HCT116 (cell line): Measurements from ENCODE around the gene CSN3. TPM values are rescaled to one million over a fixed set of nuclear protein-coding genes. Genes with fewer than 3 reads are reported as not detected.

Experiments used
- ATAC-seq: fragments of 200-7000 bp; cut with Tn5 transposase; 2 replicates; pipeline ENCODE4 v1.9.1; 2020; ENCODE audit warnings: mild to moderate bottlenecking, moderate library complexity
- BruUV-seq: library from RNA; stranded (reverse); fragments of 400-500 nt; replicated peaks from 2 replicates; lab custom pipeline; 2021; lab: Mats Ljungman, UMichigan
- CTCF ChIA-PET: fragments of 300-600 bp; sonication (Branson Sonifier 250); formaldehyde crosslinking; loops from one replicate; lab custom pipeline; 2021; ENCODE audit warnings: antibody characterized with exemption; lab: Charles Lee
- POLR2A ChIA-PET: fragments of 300-600, 350-600 bp; sonication (Branson Sonifier 250); formaldehyde crosslinking; loops from one replicate; lab custom pipeline; 2021; ENCODE audit warnings: antibody characterized with exemption; lab: Charles Lee
- RAD21 ChIA-PET, 2 experiments: fragments of 300-600 bp; sonication (Branson Sonifier 250); formaldehyde crosslinking; loops; one replicate each; lab custom pipeline; 2023; ENCODE audit warnings: low total read pairs in 2 of 2; ENCODE audit not compliant: uncharacterized antibody in 2 of 2, unreplicated experiment in 2 of 2, low non-redundant PET in 1 of 2; lab: Charles Lee
- DNase-seq: peaks from one replicate; pipeline ENCODE4 v3.0.0-alpha.2; 2010; ENCODE audit warnings: low read depth, low spot score
- H2AFZ ChIP-seq: fragments of 200-600 bp; shearing (Covaris generic), sonication (generic); 2 replicates; pipeline ENCODE4 v1.6.1; 2017; ENCODE audit warnings: low read depth, mixed run types, mixed read lengths, antibody characterized with exemption, low read length; ENCODE audit not compliant: poor library complexity, severe bottlenecking
- H3K27ac ChIP-seq: 2 replicates; pipeline ENCODE4 v1.5.1; 2012; ENCODE audit warnings: low read depth, low read length
- H3K27me3 ChIP-seq: fragments of 200-600 bp; sonication (generic); 2 replicates; pipeline ENCODE4 v1.6.1; 2016; ENCODE audit warnings: mixed run types, low read length, mixed read lengths; ENCODE audit not compliant: insufficient read depth
- H3K36me3 ChIP-seq, 2 experiments: fragments of 200-500 bp in 1 of 2; fragments of 200-600 bp in 1 of 2; sonication (Bioruptor generic) in 1 of 2; sonication (generic) in 1 of 2; 2 replicates each; pipeline versions ENCODE4 v1.5.1 to v1.6.1; 2014 to 2016; ENCODE audit warnings: low read length in 2 of 2, inconsistent platforms in 1 of 2, mixed read lengths in 1 of 2, mixed run types in 1 of 2; ENCODE audit not compliant: insufficient read depth in 2 of 2, control insufficient read depth in 1 of 2
- H3K4me1 ChIP-seq, 2 experiments: fragments of 200-600 bp in 1 of 2; sonication (generic) in 1 of 2; 2 replicates each; pipeline versions ENCODE4 v1.5.1 to v1.6.1; 2012 to 2017; ENCODE audit warnings: low read length in 2 of 2, inconsistent platforms in 1 of 2, mild to moderate bottlenecking in 1 of 2, mixed read lengths in 1 of 2, mixed run types in 1 of 2, moderate library complexity in 1 of 2; ENCODE audit not compliant: insufficient read depth in 2 of 2, control insufficient read depth in 1 of 2
- H3K4me2 ChIP-seq: fragments of 200-600 bp; sonication (generic); 2 replicates; pipeline ENCODE4 v1.6.1; 2017; ENCODE audit warnings: mixed run types, low read length, mixed read lengths
- H3K4me3 ChIP-seq, 2 experiments: fragments of 200-600 bp in 1 of 2; sonication (generic) in 1 of 2; replicated peaks in 1 of 2; 2 replicates each; pipeline ENCODE4 v1.5.1; 2011 to 2016; ENCODE audit warnings: low read length in 2 of 2, control low read depth in 1 of 2, low read depth in 1 of 2, mild to moderate bottlenecking in 1 of 2, mixed read lengths in 1 of 2, mixed run types in 1 of 2
- H3K79me2 ChIP-seq: fragments of 200-600 bp; sonication (generic); 2 replicates; pipeline ENCODE4 v1.6.1; 2017; ENCODE audit warnings: mild to moderate bottlenecking, mixed run types, low read length, moderate library complexity, mixed read lengths; ENCODE audit not compliant: insufficient read depth
- H3K9ac ChIP-seq: fragments of 200-600 bp; sonication (generic); 2 replicates; pipeline ENCODE4 v1.6.1; 2016; ENCODE audit warnings: low read length, mixed read lengths
- H3K9me2 ChIP-seq: fragments of 200-600 bp; sonication (generic), shearing (Covaris generic); 2 replicates; pipeline ENCODE4 v1.6.1; 2017; ENCODE audit warnings: mixed run types, mild to moderate bottlenecking, moderate library complexity; ENCODE audit not compliant: insufficient read depth
- H3K9me3 ChIP-seq, 2 experiments: fragments of 200-500 bp in 1 of 2; fragments of 200-600 bp in 1 of 2; sonication (Bioruptor generic) in 1 of 2; sonication (generic) in 1 of 2; 2 replicates each; pipeline ENCODE4 v1.6.1; 2014 to 2017; ENCODE audit warnings: low read length in 2 of 2, mixed read lengths in 2 of 2, inconsistent platforms in 1 of 2, low read depth in 1 of 2, mild to moderate bottlenecking in 1 of 2, mixed run types in 1 of 2, moderate library complexity in 1 of 2; ENCODE audit not compliant: control insufficient read depth in 1 of 2, insufficient read depth in 1 of 2
- H4K20me1 ChIP-seq: fragments of 200-600 bp; sonication (generic), shearing (Covaris generic); 2 replicates; pipeline ENCODE4 v1.6.1; 2017; ENCODE audit warnings: mixed run types, mild to moderate bottlenecking, moderate library complexity; ENCODE audit not compliant: insufficient read depth
- CBX3 ChIP-seq: IDR thresholded peaks from 2 replicates; pipeline ENCODE4 v1.6.1; 2012; ENCODE audit warnings: low read depth
- CEBPB ChIP-seq: IDR thresholded peaks from 2 replicates; pipeline ENCODE4 v1.6.1; 2012; ENCODE audit warnings: low read depth
- EGR1 ChIP-seq: IDR thresholded peaks from 2 replicates; pipeline ENCODE4 v1.6.1; 2012; ENCODE audit warnings: low read depth
- ELF1 ChIP-seq: IDR thresholded peaks from 2 replicates; pipeline ENCODE4 v1.6.1; 2012; ENCODE audit warnings: low read depth, borderline replicate concordance
- EZH2 ChIP-seq: fragments of 200-600 bp; sonication (generic); IDR thresholded peaks from 2 replicates; pipeline ENCODE4 v1.6.1; 2017; ENCODE audit warnings: antibody characterized with exemption, mixed run types
- JUND ChIP-seq: IDR thresholded peaks from 2 replicates; pipeline ENCODE4 v1.6.1; 2012
- POLR2A ChIP-seq: IDR thresholded peaks from 2 replicates; pipeline ENCODE4 v1.7.0; 2011; ENCODE audit warnings: borderline replicate concordance; ENCODE audit not compliant: insufficient read depth, insufficient read length; ENCODE audit errors: extremely low read depth
- RAD21 ChIP-seq: IDR thresholded peaks from 2 replicates; pipeline ENCODE4 v1.6.1; 2012; ENCODE audit warnings: low read depth, mild to moderate bottlenecking
- SP1 ChIP-seq: IDR thresholded peaks from 2 replicates; pipeline ENCODE4 v1.6.1; 2012; ENCODE audit warnings: low read depth
- TCF7L2 ChIP-seq: IDR thresholded peaks from 2 replicates; pipeline ENCODE4 v1.7.0; 2011; ENCODE audit warnings: borderline replicate concordance, inconsistent platforms; ENCODE audit not compliant: insufficient read depth, insufficient read length; ENCODE audit errors: extremely low read depth
- YY1 ChIP-seq: IDR thresholded peaks from 2 replicates; pipeline ENCODE4 v1.6.1; 2011; ENCODE audit warnings: low read length, low read depth, moderate library complexity, mild to moderate bottlenecking; ENCODE audit not compliant: insufficient replicate concordance; ENCODE audit errors: extremely low read depth
- ZNF274 ChIP-seq: fragments of 200-500 bp; sonication (Bioruptor generic); IDR thresholded peaks from 2 replicates; pipeline ENCODE4 v1.6.1; 2014; ENCODE audit warnings: mild to moderate bottlenecking, low read depth, low read length, inconsistent platforms
- intact Hi-C: fragments of 100-400 bp; cut with micrococcal nuclease; formaldehyde crosslinking; loops from 2 replicates; pipeline ENCODE4 v1.10.0; 2022
- total RNA-seq: library from RNA; stranded (reverse); gene quantifications from one replicate; pipeline ENCODE4 v1.2.1, GENCODE V29; 2021; ENCODE audit not compliant: unreplicated experiment
- TF ChIP-seq, protein P1 (sequence below): IDR thresholded peaks from 2 replicates; pipeline ENCODE4 v1.6.1; 2012; ENCODE audit warnings: low read depth
- TF ChIP-seq, protein P2 (sequence below): IDR thresholded peaks from 2 replicates; pipeline ENCODE4 v1.6.1; 2012
- TF ChIP-seq, protein P3 (sequence below): IDR thresholded peaks from 2 replicates; pipeline ENCODE4 v1.6.1; 2012

Gene CSN3
- total RNA-seq, 1 experiment from 2014 or later, result not detected

DNA sequence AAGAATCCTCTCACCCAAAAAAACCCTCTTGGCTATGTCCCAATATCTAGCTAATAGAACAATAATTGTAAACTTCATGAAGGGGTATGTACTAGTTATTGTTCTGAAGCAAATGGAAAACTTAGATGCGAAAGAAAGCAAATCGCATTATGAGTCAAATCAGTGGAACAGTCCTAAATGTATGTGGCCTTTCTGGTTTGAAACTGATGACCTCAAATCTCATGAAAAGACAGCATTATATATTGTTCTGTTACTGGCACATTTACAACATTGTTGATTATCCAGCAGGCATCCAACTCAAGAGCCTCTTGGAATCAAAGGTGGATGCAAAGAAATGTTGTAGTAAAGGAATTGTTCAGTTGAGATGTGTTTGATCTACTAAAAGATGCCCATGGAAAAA lies 34.7 kb downstream of the CSN3 start (continued):
- TF ChIP-seq, protein P1, sequence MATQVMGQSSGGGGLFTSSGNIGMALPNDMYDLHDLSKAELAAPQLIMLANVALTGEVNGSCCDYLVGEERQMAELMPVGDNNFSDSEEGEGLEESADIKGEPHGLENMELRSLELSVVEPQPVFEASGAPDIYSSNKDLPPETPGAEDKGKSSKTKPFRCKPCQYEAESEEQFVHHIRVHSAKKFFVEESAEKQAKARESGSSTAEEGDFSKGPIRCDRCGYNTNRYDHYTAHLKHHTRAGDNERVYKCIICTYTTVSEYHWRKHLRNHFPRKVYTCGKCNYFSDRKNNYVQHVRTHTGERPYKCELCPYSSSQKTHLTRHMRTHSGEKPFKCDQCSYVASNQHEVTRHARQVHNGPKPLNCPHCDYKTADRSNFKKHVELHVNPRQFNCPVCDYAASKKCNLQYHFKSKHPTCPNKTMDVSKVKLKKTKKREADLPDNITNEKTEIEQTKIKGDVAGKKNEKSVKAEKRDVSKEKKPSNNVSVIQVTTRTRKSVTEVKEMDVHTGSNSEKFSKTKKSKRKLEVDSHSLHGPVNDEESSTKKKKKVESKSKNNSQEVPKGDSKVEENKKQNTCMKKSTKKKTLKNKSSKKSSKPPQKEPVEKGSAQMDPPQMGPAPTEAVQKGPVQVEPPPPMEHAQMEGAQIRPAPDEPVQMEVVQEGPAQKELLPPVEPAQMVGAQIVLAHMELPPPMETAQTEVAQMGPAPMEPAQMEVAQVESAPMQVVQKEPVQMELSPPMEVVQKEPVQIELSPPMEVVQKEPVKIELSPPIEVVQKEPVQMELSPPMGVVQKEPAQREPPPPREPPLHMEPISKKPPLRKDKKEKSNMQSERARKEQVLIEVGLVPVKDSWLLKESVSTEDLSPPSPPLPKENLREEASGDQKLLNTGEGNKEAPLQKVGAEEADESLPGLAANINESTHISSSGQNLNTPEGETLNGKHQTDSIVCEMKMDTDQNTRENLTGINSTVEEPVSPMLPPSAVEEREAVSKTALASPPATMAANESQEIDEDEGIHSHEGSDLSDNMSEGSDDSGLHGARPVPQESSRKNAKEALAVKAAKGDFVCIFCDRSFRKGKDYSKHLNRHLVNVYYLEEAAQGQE, result no peak
- TF ChIP-seq EZH2 (no peak), POLR2A (no peak), SP1 (no peak), EGR1 (no peak), ZNF274 (no peak), TCF7L2 (no peak)
- TF ChIP-seq, protein P2, sequence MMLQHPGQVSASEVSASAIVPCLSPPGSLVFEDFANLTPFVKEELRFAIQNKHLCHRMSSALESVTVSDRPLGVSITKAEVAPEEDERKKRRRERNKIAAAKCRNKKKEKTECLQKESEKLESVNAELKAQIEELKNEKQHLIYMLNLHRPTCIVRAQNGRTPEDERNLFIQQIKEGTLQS, result no peak

DNA sequence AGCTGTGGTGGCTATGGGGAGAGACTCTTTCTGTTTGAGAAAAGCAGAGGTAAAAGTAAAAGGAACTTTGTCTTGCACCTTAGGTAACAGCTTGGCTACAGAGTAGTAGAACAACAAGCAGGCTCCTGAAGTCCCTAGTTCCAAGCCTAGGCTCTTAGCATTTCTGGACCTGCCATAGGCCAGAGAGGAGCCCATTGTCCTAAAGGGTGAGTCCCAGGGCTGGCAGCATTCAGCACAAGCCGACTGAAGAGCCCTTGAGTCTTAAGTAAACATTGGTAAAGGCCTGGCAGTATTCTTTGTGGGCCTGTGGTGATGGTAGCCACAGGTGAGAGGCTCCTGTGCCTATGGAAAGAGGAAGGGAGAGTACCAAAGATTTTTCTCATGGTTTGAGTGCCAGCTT lies 38.2 kb downstream of the CSN3 start:
- no peaks in the 10 kb centered on the region for H3K79me2 ChIP-seq
- H3K4me3 ChIP-seq, result no peak overlapping the region
- ATAC-seq (no peak), DNase-seq (no peak)
- H3K9me2 ChIP-seq, result no peaks in the 10 kb centered on the region; the same call in none of the 2 replicates
- no peak overlapping the region for H3K4me2 ChIP-seq
- no peak overlapping the region for H3K9ac ChIP-seq
- no peaks in the 10 kb centered on the region for H3K9me3 ChIP-seq
- BruUV-seq, result no TSS peak
- H3K36me3 ChIP-seq, result no peaks in the 10 kb centered on the region
- H3K4me1 ChIP-seq, result no peaks in the 10 kb centered on the region
- ChIA-PET RAD21 (no interaction called here), CTCF (no interaction called here), POLR2A (no interaction called here)
- intact Hi-C loops, result no loop called here
- H2AFZ ChIP-seq, result no peak overlapping the region
- no peak overlapping the region for H3K27ac ChIP-seq
- TF ChIP-seq, protein P2, result no peak
- no peak for TF ChIP-seq EZH2
- TF ChIP-seq YY1, result no peak
- TF ChIP-seq RAD21, result no peak
- TF ChIP-seq EGR1, result no peak
- TF ChIP-seq ELF1, result no peak
- TF ChIP-seq, protein P3, sequence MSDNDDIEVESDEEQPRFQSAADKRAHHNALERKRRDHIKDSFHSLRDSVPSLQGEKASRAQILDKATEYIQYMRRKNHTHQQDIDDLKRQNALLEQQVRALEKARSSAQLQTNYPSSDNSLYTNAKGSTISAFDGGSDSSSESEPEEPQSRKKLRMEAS, result no peak
- no peak for TF ChIP-seq ZNF274
- TF ChIP-seq CEBPB, result no peak
- TF ChIP-seq CBX3, result no peak
- TF ChIP-seq JUND, result no peak
- TF ChIP-seq POLR2A, result no peak
- H3K27me3 ChIP-seq, result no peaks in the 10 kb centered on the region
- no peaks in the 10 kb centered on the region for H4K20me1 ChIP-seq
